ENCODE results near the gene ARMC9.

The ARMC9 gene

GRCh38 chr2:231393149-231394131 lies 195.0 kb downstream of the ARMC9 start:
- H3K4me3 ChIP-seq (ENCODE audit: low read depth, low read length) = peak overlapping the region; percentile 74
- peak; percentile 45; the same call in 1 of the 2 replicates for TF ChIP-seq CTCF (IDR thresholded peaks at IDR 0.05; ENCODE audit: borderline replicate concordance, insufficient read depth, low read depth, low read length)

- peak overlapping the region; percentile 79 for H3K4me3 ChIP-seq (ENCODE audit: low read depth, low read length)
- TF ChIP-seq CTCF (IDR thresholded peaks at IDR 0.05; ENCODE audit: borderline replicate concordance, insufficient read depth, low read depth, low read length) = peak; percentile 78
Measured at GRCh38 chr2:231394211-231395141, 196.0 kb downstream of the ARMC9 start.

- peak within 1 kb of the TSS; percentile 79 for H3K4me3 ChIP-seq (ENCODE audit: low read depth, low read length)
- TF ChIP-seq CTCF (IDR thresholded peaks at IDR 0.05; ENCODE audit: borderline replicate concordance, insufficient read depth, low read depth, low read length) = no peak
Measured at GRCh38 chr2:231395188-231396057, 197.0 kb downstream of the ARMC9 start, which contains the start of gene B3GNT7. Gene B3GNT7 (plus strand): TSS chr2:231395710. CDS start chr2:231395804, 94 bp downstream.

GRCh38 chr2:231396058-231396821 lies 197.8 kb downstream of the ARMC9 start:
- no peak for TF ChIP-seq CTCF (IDR thresholded peaks at IDR 0.05; ENCODE audit: borderline replicate concordance, insufficient read depth, low read depth, low read length)
- peak overlapping the region; percentile 79 for H3K4me3 ChIP-seq (ENCODE audit: low read depth, low read length)

GRCh38 chr2:231397011-231397927 lies 198.8 kb downstream of the ARMC9 start:
- H3K4me3 ChIP-seq (ENCODE audit: low read depth, low read length) = peak overlapping the region; percentile 13

More at GRCh38 chr2:231397011-231397927, 198.8 kb downstream of the ARMC9 start:
- no peak for TF ChIP-seq CTCF (IDR thresholded peaks at IDR 0.05; ENCODE audit: borderline replicate concordance, insufficient read depth, low read depth, low read length)

Data from GM12875 (cell line).